LNCAP (cell line): ENCODE results near the gene SHFL.

Experiments used
- CTCF ChIP-seq: fragments of 450-650 bp; IDR thresholded peaks from 2 replicates; pipeline ENCODE4 v1.5.1; 2017; ENCODE audit warnings: mild to moderate bottlenecking

Gene SHFL

DNA sequence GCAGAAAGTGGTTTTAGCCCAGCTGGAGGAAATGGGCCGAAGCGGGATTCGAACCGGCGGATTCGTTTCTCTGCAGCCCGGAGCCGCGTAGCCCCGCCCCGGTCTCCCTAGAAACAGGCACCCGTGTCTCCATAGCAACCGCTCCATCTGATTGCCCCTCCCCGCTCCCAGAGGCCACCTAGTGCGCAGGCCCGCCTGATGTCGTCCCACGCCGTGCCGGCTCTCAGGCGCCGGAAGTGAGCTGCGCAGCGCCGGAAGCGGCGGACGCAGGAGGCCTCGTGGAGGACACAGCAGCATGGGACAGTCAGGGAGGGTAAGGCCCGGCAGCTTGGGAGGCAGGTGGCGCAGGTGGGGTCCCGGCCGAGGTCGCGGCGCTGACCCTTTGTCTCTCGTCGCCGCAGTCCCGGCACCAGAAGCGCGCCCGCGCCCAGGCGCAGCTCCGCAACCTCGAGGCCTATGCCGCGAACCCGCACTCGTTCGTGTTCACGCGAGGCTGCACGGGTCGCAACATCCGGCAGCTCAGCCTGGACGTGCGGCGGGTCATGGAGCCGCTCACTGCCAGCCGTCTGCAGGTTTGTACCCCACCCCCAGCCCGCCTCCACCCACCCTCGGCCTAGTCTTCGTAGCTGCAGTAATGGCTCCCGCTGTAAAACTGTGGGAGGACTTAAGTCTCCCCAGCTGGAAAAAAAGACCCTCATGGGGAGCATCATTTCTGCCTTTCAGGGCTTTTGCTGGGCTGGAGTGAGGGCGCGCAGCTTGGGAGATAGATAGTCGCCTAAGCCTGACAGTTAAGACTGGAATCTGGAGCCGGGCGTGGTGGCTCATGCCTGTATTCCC is 20.2 kb downstream of the SHFL start, which contains the start of gene PPAN:
Gene PPAN, plus strand, starts transcription at position 263 of the 837 bp plus-strand sequence. Its CDS starts 33 bp downstream, at position 296.
- TF ChIP-seq CTCF: no peak

GRCh38 chr19:10107254-10107653 is 21.1 kb downstream of the SHFL start:
- no peak for TF ChIP-seq CTCF

DNA sequence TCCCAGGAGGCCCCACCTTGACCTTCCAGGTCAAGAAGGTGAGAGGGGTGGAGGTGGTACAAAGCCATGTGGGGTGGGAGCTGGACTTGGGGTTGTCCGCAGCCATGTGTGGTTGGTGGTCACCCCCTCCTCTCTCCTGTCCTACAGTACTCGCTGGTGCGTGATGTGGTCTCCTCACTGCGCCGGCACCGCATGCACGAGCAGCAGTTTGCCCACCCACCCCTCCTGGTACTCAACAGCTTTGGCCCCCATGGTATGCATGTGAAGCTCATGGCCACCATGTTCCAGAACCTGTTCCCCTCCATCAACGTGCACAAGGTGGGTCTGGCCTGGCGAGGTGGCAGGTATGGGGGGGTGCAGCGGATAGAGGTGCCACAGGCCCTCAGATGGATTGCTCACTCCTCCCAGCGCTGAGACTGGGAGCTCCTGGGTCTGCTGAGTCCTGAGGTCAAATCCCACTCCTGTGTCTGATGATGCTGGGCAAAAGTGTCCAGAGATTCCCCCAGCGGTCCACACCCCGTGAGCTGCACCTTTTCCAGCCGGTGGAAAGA is 21.8 kb downstream of the SHFL start:
- TF ChIP-seq CTCF: no peak

DNA sequence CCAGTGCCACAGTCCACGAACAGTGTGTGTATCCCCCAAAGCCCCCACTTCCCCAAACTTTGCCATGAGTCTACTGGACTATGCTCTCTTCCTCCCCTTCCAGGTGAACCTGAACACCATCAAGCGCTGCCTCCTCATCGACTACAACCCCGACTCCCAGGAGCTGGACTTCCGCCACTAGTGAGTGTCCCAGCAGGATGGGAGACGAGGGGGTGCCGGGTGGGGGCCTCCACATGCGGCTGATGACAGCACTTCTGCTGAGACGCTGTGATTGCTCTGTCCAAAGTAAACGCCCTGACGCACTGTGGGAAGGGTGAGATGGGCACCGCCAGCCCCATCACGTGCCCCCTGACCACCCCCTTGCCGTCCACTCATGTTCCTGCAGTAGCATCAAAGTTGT is 23.4 kb downstream of the SHFL start:
- no peak for TF ChIP-seq CTCF

- TF ChIP-seq CTCF: no peak
Measured at GRCh38 chr19:10110076-10110971, 24.2 kb downstream of the SHFL start.

DNA sequence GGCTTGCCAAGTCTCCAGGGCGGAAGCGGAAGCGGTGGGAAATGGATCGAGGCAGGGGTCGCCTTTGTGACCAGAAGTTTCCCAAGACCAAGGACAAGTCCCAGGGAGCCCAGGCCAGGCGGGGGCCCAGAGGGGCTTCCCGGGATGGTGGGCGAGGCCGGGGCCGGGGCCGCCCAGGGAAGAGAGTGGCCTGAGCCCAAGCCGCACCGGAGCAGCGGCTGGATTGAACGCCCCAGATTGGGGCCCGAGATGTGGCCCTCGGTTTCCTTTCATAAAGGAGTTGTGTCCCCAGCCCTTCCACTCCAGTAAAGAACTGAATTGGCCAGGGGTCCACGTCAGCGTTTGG is 24.8 kb downstream of the SHFL start:
- no peak for TF ChIP-seq CTCF

DNA sequence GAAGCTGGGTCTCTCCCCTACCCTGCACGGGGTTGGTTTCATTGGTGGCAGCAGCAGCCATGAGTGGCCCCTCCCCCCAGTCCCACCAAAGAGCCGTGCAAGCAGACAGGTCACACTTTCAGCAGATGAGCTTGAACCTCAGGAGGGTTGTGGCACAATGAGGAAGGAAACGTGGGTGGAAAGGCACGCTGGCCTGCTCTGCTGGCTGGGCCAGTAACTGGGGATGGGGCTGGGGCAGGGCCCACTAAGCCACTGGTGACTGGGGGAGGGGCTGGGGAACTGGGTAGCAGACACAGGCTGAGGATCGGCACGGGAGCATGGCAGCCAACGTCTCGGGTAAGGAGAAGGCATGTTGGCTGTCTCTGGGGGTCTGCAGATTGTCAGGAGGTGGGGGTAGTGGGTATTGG is 25.3 kb downstream of the SHFL start, which contains the start of gene P2RY11:
Gene P2RY11, plus strand, starts transcription at position 289 of the 407 bp plus-strand sequence. Its CDS starts 29 bp downstream, at position 318.
- TF ChIP-seq CTCF: no peak
